ENCODE data around the gene KCNH1.

KCNH1 gene

GRCh38 chr1:210728437-210729149 is 405.4 kb downstream of the KCNH1 start:
- H3K27me3 ChIP-seq (replicated peaks; ENCODE audit: control insufficient read depth, insufficient read depth, low read length) = no peaks in the 10 kb centered on the region
- DNase-seq (ENCODE audit: extremely low read depth, insufficient read length) = no peak
- TF ChIP-seq, protein P1, sequence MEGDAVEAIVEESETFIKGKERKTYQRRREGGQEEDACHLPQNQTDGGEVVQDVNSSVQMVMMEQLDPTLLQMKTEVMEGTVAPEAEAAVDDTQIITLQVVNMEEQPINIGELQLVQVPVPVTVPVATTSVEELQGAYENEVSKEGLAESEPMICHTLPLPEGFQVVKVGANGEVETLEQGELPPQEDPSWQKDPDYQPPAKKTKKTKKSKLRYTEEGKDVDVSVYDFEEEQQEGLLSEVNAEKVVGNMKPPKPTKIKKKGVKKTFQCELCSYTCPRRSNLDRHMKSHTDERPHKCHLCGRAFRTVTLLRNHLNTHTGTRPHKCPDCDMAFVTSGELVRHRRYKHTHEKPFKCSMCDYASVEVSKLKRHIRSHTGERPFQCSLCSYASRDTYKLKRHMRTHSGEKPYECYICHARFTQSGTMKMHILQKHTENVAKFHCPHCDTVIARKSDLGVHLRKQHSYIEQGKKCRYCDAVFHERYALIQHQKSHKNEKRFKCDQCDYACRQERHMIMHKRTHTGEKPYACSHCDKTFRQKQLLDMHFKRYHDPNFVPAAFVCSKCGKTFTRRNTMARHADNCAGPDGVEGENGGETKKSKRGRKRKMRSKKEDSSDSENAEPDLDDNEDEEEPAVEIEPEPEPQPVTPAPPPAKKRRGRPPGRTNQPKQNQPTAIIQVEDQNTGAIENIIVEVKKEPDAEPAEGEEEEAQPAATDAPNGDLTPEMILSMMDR (IDR thresholded peaks at IDR 0.05; ENCODE audit: insufficient read depth, low read length, poor library complexity, severe bottlenecking) = no peak
- H3K36me3 ChIP-seq (ENCODE audit: control insufficient read depth, insufficient read depth, low read length) = no peaks in the 10 kb centered on the region
- H3K4me3 ChIP-seq (replicated peaks; ENCODE audit: low read depth, low read length) = no peak overlapping the region

- no peaks in the 10 kb centered on the region for H3K27me3 ChIP-seq (replicated peaks; ENCODE audit: control insufficient read depth, insufficient read depth, low read length)
- TF ChIP-seq, protein P1 (IDR thresholded peaks at IDR 0.05; ENCODE audit: insufficient read depth, low read length, poor library complexity, severe bottlenecking) = no peak
- no peaks in the 10 kb centered on the region for H3K36me3 ChIP-seq (ENCODE audit: control insufficient read depth, insufficient read depth, low read length)
- no peak for DNase-seq (ENCODE audit: extremely low read depth, insufficient read length)
- no peak overlapping the region for H3K4me3 ChIP-seq (replicated peaks; ENCODE audit: low read depth, low read length)
Observed at GRCh38 chr1:210727709-210728108, 406.2 kb downstream of the KCNH1 start.

- no peak for DNase-seq (ENCODE audit: extremely low read depth, insufficient read length)
- H3K4me3 ChIP-seq (replicated peaks; ENCODE audit: low read depth, low read length) = no peak overlapping the region
- no peaks in the 10 kb centered on the region for H3K36me3 ChIP-seq (ENCODE audit: control insufficient read depth, insufficient read depth, low read length)
- TF ChIP-seq, protein P1 (IDR thresholded peaks at IDR 0.05; ENCODE audit: insufficient read depth, low read length, poor library complexity, severe bottlenecking) = no peak
- no peaks in the 10 kb centered on the region; the same call in 1 of the 2 replicates for H3K27me3 ChIP-seq (replicated peaks; ENCODE audit: control insufficient read depth, insufficient read depth, low read length)
Observed at GRCh38 chr1:210726621-210727020, 407.3 kb downstream of the KCNH1 start.

DNA sequence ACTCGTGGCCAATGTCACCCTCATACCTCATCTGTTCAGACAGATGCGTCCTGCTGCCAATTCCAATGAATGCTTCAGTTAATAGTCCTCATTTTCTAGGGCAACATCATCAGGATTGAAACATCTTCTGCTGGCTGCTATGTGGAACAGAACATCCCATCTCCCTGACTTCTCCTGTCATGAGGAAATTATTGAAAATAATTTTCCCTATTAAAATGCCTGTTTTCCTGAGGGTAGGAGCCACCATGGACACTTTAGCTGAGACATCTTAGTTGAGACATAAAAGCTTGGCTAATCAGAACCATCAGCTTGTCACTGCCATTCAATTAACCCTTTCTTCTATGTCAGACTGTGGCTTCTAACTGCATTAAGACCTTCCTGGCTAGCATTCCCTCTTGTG is 409.2 kb downstream of the KCNH1 start:
- TF ChIP-seq, protein P1 (IDR thresholded peaks at IDR 0.05; ENCODE audit: insufficient read depth, low read length, poor library complexity, severe bottlenecking) = no peak

GRCh38 chr1:210723646-210724045 is 410.3 kb downstream of the KCNH1 start:
- no peak for DNase-seq (ENCODE audit: extremely low read depth, insufficient read length)
- no peak overlapping the region for H3K4me3 ChIP-seq (replicated peaks; ENCODE audit: low read depth, low read length)
- no peaks in the 10 kb centered on the region for H3K36me3 ChIP-seq (ENCODE audit: control insufficient read depth, insufficient read depth, low read length)
- TF ChIP-seq, protein P1 (IDR thresholded peaks at IDR 0.05; ENCODE audit: insufficient read depth, low read length, poor library complexity, severe bottlenecking) = no peak
- H3K27me3 ChIP-seq (replicated peaks; ENCODE audit: control insufficient read depth, insufficient read depth, low read length) = no peaks in the 10 kb centered on the region; the same call in 1 of the 2 replicates

More for the DNA sequence above, 409.2 kb downstream of the KCNH1 start:
- H3K27me3 ChIP-seq (replicated peaks; ENCODE audit: control insufficient read depth, insufficient read depth, low read length) = no peaks in the 10 kb centered on the region; the same call in 1 of the 2 replicates
- no peak overlapping the region for H3K4me3 ChIP-seq (replicated peaks; ENCODE audit: low read depth, low read length)
- H3K36me3 ChIP-seq (ENCODE audit: control insufficient read depth, insufficient read depth, low read length) = no peaks in the 10 kb centered on the region
- DNase-seq (ENCODE audit: extremely low read depth, insufficient read length) = no peak
